ENCODE data around the gene NRP1. TPM values are rescaled to one million over a fixed set of nuclear protein-coding genes. Genes with fewer than 3 reads are reported as not detected.

Gene NRP1
- total RNA-seq, 4 donors from 2014 or later = 45.7 to 90.0 (median 57.7) TPM

DNA sequence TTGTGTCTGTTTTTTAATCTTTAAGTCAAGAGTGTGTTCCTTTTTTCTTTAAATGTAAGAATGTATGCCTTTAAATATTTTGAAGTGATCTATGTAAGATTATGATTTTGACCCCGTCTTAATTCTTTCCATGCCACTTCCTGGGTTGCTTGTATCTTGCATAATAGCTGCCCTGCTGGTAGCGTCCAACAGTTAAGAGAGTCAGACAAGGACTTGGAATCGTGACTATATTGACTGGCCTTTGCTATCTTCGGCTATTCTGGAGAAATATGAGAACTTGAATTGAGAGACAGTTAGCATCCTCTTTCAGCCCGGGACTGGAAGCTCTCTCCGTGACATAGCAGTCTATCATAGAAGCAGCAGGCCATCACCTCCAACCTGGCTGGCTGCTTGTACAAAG is 13.0 kb downstream of the NRP1 start:
- H3K4me1 ChIP-seq = peaks cover 0 to 49% (median 2%) of the 10 kb centered on the region in 4 donors
- H3K27ac ChIP-seq = no peak overlapping the region
- no peak overlapping the region for H3K4me3 ChIP-seq
- DNase-seq (ENCODE audit: low spot score in 2 of 2) = no peak
- no peaks in the 10 kb centered on the region for H3K9me3 ChIP-seq
- 43 to 44% methylated on average over 6 of the region's 6 CpGs for WGBS, 2 donors
- peaks cover 0 to 4% (median 0%) of the 10 kb centered on the region in 3 donors for H3K36me3 ChIP-seq
- no peaks in the 10 kb centered on the region for H3K27me3 ChIP-seq
- no peak for TF ChIP-seq POLR2A (IDR thresholded peaks at IDR 0.05)
- TF ChIP-seq EP300 (IDR thresholded peaks at IDR 0.05) = no peak
- TF ChIP-seq, protein P1, sequence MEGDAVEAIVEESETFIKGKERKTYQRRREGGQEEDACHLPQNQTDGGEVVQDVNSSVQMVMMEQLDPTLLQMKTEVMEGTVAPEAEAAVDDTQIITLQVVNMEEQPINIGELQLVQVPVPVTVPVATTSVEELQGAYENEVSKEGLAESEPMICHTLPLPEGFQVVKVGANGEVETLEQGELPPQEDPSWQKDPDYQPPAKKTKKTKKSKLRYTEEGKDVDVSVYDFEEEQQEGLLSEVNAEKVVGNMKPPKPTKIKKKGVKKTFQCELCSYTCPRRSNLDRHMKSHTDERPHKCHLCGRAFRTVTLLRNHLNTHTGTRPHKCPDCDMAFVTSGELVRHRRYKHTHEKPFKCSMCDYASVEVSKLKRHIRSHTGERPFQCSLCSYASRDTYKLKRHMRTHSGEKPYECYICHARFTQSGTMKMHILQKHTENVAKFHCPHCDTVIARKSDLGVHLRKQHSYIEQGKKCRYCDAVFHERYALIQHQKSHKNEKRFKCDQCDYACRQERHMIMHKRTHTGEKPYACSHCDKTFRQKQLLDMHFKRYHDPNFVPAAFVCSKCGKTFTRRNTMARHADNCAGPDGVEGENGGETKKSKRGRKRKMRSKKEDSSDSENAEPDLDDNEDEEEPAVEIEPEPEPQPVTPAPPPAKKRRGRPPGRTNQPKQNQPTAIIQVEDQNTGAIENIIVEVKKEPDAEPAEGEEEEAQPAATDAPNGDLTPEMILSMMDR (IDR thresholded peaks at IDR 0.05) = no peak

DNA sequence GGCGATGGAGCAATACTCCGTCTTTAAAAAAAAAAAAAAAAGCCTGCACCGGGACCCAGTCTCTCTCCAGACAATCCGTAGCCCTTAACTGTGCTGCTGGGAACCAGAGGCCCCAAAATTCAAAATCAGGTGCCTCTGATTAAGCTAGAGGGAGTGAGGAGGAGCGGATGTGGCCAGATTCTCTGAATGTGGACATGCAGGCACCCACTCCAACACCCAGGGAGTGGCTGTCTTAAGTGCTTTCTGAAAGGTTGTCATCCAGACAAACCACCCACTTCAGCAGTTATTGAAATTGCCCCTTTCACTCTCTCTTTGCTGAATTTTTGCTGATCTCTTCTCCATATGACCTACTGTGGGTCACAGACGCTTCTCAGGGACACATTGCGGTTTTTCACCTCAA is 14.2 kb downstream of the NRP1 start:
- 95 to 98% methylated on average over 7 of the region's 7 CpGs for WGBS, 2 donors
- DNase-seq (ENCODE audit: low spot score in 2 of 2) = no peak
- Histone ChIP-seq H3K9me3 (no peaks in the 10 kb centered on the region), H3K4me3 (no peak overlapping the region), H3K4me1 (peaks cover 0 to 47% (median 3%) of the 10 kb centered on the region in 4 donors), H3K27ac (no peak overlapping the region), H3K36me3 (peaks cover 0 to 4% (median 0%) of the 10 kb centered on the region in 3 donors), H3K27me3 (no peaks in the 10 kb centered on the region)
- TF ChIP-seq, protein P1 (IDR thresholded peaks at IDR 0.05) = no peak
- TF ChIP-seq EP300 (IDR thresholded peaks at IDR 0.05) (no peak), POLR2A (IDR thresholded peaks at IDR 0.05) (no peak)

DNA sequence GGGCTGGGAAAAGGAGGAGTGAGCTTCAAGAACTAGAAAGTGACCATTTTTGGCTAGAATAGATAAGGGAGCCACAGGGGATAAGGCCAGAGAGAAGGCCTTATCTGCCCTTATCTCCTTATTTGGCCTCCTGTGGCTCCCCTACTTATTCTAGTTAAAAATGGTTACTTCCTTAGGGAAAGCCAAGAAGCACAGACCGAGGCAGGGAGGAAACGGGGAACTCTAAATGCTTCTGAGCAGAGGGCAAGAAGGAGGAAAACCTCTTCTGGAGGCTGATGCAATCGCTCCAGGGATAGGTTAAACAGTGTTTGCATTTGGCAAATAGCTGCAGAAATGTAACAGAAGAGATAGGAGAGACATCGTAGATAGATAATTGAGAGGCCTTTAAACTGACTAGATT is 18.6 kb downstream of the NRP1 start:
- H3K4me1 ChIP-seq = peaks cover 0 to 34% (median 3%) of the 10 kb centered on the region in 4 donors
- peak overlapping the region in 1 of 4 donors; percentile 25 for H3K27ac ChIP-seq
- H3K36me3 ChIP-seq = peaks cover 0 to 10% (median 0%) of the 10 kb centered on the region in 3 donors
- 58 to 67% methylated on average over 4 of the region's 4 CpGs for WGBS, 2 donors
- no peaks in the 10 kb centered on the region for H3K27me3 ChIP-seq
- no peak overlapping the region for H3K4me3 ChIP-seq
- peaks cover 0 to 3% (median 0%) of the 10 kb centered on the region in 4 donors for H3K9me3 ChIP-seq
- TF ChIP-seq POLR2A (IDR thresholded peaks at IDR 0.05) (no peak), EP300 (IDR thresholded peaks at IDR 0.05) (no peak)
- TF ChIP-seq, protein P1 (IDR thresholded peaks at IDR 0.05) = no peak
- no peak for DNase-seq (ENCODE audit: low spot score in 2 of 2)

DNA sequence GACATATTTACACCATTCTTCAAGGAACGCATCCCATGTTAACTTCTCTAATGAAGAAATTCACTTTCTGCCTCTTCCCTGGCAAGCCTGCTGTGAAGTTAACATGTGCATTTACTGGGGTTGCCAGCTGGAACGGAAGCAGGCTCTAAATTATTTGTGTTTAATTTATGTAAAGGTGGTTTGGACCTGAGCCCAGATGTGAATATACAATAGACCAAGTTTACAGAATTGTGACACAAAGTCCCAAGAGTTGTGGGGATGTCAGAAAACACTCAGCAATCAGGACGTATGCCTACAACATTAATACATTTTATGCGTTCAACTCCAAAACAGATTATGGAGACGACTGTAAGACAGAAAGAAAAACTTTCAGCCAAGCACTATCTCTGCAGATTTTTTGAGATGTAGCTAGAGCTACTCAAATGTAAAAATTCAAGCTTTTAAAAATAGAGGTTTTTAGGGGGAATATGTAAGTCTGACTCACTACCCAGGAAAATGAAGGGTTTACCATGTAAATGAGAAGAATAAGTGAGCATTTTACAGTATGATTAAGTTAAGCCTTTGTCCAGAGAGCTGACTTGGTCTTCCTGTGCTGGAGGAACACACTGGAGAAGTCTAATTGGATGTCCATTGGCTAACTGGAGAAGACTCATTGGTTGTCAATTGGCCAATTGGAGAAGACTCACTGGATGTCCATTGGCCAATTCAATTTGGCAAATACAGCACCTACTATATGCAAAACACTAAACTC is 19.5 kb downstream of the NRP1 start:
- WGBS, 2 donors = 64 to 69% methylated on average over 5 of the region's 5 CpGs
- TF ChIP-seq, protein P1 (IDR thresholded peaks at IDR 0.05) = no peak
- peaks cover 0 to 34% (median 3%) of the 10 kb centered on the region in 4 donors for H3K4me1 ChIP-seq
- peaks cover 0 to 10% (median 0%) of the 10 kb centered on the region in 3 donors for H3K36me3 ChIP-seq
- no peak overlapping the region for H3K4me3 ChIP-seq
- H3K27me3 ChIP-seq = no peaks in the 10 kb centered on the region
- peaks cover 0 to 3% (median 0%) of the 10 kb centered on the region in 4 donors for H3K9me3 ChIP-seq
- DNase-seq (ENCODE audit: low spot score in 2 of 2) = no peak
- H3K27ac ChIP-seq = no peak overlapping the region

DNA sequence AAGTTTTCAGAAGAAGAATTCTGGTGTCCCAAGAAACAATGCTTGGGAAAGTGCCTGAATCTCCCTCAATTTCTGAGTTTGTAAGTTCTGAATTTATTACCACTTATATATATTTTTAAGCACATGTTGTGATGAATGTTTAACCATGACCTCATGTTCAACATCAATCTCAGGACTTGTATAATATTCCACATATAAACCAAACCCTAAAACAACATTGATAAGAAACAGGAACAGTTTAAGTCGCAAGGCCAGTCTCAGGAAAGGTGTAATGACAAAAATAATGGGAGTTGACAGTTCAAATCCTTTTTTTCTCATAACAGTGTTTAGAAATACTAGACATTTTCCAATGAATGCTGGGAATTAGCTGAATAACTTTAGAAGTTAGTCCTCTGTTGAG is 22.8 kb downstream of the NRP1 start:
- no peak for DNase-seq (ENCODE audit: low spot score in 2 of 2)
- 86 to 88% methylated on average over 1 of the region's 1 CpG for WGBS, 2 donors
- Histone ChIP-seq H3K4me3 (no peak overlapping the region), H3K4me1 (peaks cover 0 to 17% (median 4%) of the 10 kb centered on the region in 4 donors), H3K36me3 (peaks cover 0 to 10% (median 0%) of the 10 kb centered on the region in 3 donors), H3K9me3 (peaks cover 0 to 3% (median 0%) of the 10 kb centered on the region in 4 donors), H3K27ac (no peak overlapping the region), H3K27me3 (no peaks in the 10 kb centered on the region)
- no peak for TF ChIP-seq EP300 (IDR thresholded peaks at IDR 0.05)
- no peak for TF ChIP-seq POLR2A (IDR thresholded peaks at IDR 0.05)
- TF ChIP-seq, protein P1 (IDR thresholded peaks at IDR 0.05) = no peak
